A549 (cell line): ENCODE data around the gene KLHL6.
"Not testable (repeated sequence)": the region's sequence is repeated elsewhere in the genome, so short reads cannot be mapped to it uniquely, and the experiment has no call there.

Experiments used
- CTCF ChIP-seq: fragments of >200 bp; sonication (Bioruptor Twin); formaldehyde crosslinking; IDR thresholded peaks from 3 replicates; pipeline ENCODE4 v1.5.1; 2016
- PBX3 ChIP-seq: IDR thresholded peaks from 2 replicates; pipeline ENCODE4 v1.6.1; 2012
- PHF8 ChIP-seq: fragments of 200-600 bp; sonication (generic); IDR thresholded peaks from 2 replicates; pipeline ENCODE4 v1.6.1; 2016; ENCODE audit warnings: low read depth, mild to moderate bottlenecking, antibody characterized with exemption, moderate library complexity, borderline replicate concordance
- POLR2A ChIP-seq: IDR thresholded peaks from 2 replicates; pipeline ENCODE4 v1.6.1; 2012; ENCODE audit warnings: mild to moderate bottlenecking, low read length
- RFX5 ChIP-seq: fragments of 450-650 bp; IDR thresholded peaks from 2 replicates; pipeline ENCODE4 v1.7.1; 2014; ENCODE audit warnings: antibody characterized with exemption, mild to moderate bottlenecking, moderate library complexity

GRCh38 chr3:183570191-183570590 is 14.7 kb upstream of the KLHL6 start:
- not testable (repeated sequence) for TF ChIP-seq PHF8, CTCF, POLR2A, PBX3, RFX5
